Progenitor cell of endocrine pancreas (in vitro differentiated cells): ENCODE measurements around the gene PCA3. TPM values are rescaled to one million over a fixed set of nuclear protein-coding genes. Genes with fewer than 3 reads are reported as not detected.
A peak's percentile ranks its signal among the peaks of the same experiment; 100 is the strongest.

Experiments used
- DNase-seq: peaks from one replicate; pipeline ENCODE4 v3.0.0; 2021; ENCODE audit warnings: low spot score; ENCODE audit not compliant: unreplicated experiment
- H3K27ac Mint-ChIP-seq: 2 replicates; pipeline ENCODE4 v1.8.0; 2021; ENCODE audit warnings: mild to moderate bottlenecking, moderate library complexity, mixed read lengths
- H3K27me3 Mint-ChIP-seq: 2 replicates; pipeline ENCODE4 v1.8.0; 2021; ENCODE audit warnings: mixed read lengths
- H3K36me3 Mint-ChIP-seq: 2 replicates; pipeline ENCODE4 v1.8.0; 2022; ENCODE audit warnings: mixed read lengths; ENCODE audit not compliant: insufficient read depth
- H3K4me1 Mint-ChIP-seq: 2 replicates; pipeline ENCODE4 v1.8.0; 2021; ENCODE audit warnings: low read depth, mixed read lengths
- H3K4me3 Mint-ChIP-seq: 2 replicates; pipeline ENCODE4 v1.8.0; 2021; ENCODE audit warnings: low read depth, mild to moderate bottlenecking, moderate library complexity, mixed read lengths
- H3K9me3 Mint-ChIP-seq: 2 replicates; pipeline ENCODE4 v1.8.0; 2021; ENCODE audit warnings: low read depth, mixed read lengths
- CTCF ChIP-seq: fragments of 200-600 bp; sonication (generic); IDR thresholded peaks from one replicate; pipeline ENCODE4 v1.5.0; 2021; ENCODE audit warnings: antibody characterized with exemption, mild to moderate bottlenecking; ENCODE audit not compliant: unreplicated experiment
- total RNA-seq: library from RNA; stranded (reverse); gene quantifications from 2 replicates; pipeline ENCODE4 v1.2.1, GENCODE V29; 2021

PCA3 gene
- total RNA-seq, 1 donor from 2014 or later, result 0.22 TPM

GRCh38 chr9:76720245-76720644 lies 44.0 kb upstream of the PCA3 start:
- TF ChIP-seq CTCF, result no peak
- Mint-ChIP-seq H3K36me3 (no peaks in the 10 kb centered on the region), H3K4me3 (no peak overlapping the region)

GRCh38 chr9:76725011-76725546 lies 39.2 kb upstream of the PCA3 start:
- Mint-ChIP-seq H3K36me3 (no peaks in the 10 kb centered on the region), H3K27ac (no peak overlapping the region), H3K9me3 (no peaks in the 10 kb centered on the region), H3K4me3 (no peak overlapping the region), H3K27me3 (peaks cover 37% of the 10 kb centered on the region), H3K4me1 (peaks cover 17% of the 10 kb centered on the region)
- DNase-seq, result no peak
- no peak for TF ChIP-seq CTCF

More at GRCh38 chr9:76720245-76720644, 44.0 kb upstream of the PCA3 start:
- DNase-seq, result no peak
- H3K4me1 Mint-ChIP-seq, result peaks cover 25% of the 10 kb centered on the region
- H3K27me3 Mint-ChIP-seq, result peaks cover 22% of the 10 kb centered on the region
- no peaks in the 10 kb centered on the region for H3K9me3 Mint-ChIP-seq
- no peak overlapping the region for H3K27ac Mint-ChIP-seq

- DNase-seq, result no peak
- Mint-ChIP-seq H3K27me3 (peaks cover 37% of the 10 kb centered on the region), H3K4me1 (peaks cover 22% of the 10 kb centered on the region), H3K4me3 (no peak overlapping the region), H3K27ac (no peak overlapping the region), H3K9me3 (no peaks in the 10 kb centered on the region), H3K36me3 (no peaks in the 10 kb centered on the region)
- no peak for TF ChIP-seq CTCF
Measured at GRCh38 chr9:76725885-76726284, 38.4 kb upstream of the PCA3 start.

- no peak for DNase-seq
- peaks cover 22% of the 10 kb centered on the region for H3K4me1 Mint-ChIP-seq
- H3K4me3 Mint-ChIP-seq, result no peak overlapping the region
- no peaks in the 10 kb centered on the region for H3K36me3 Mint-ChIP-seq
- no peak overlapping the region for H3K27ac Mint-ChIP-seq
- H3K27me3 Mint-ChIP-seq, result peaks cover 45% of the 10 kb centered on the region
- H3K9me3 Mint-ChIP-seq, result no peaks in the 10 kb centered on the region
- TF ChIP-seq CTCF, result no peak
Measured at GRCh38 chr9:76729116-76729515, 35.1 kb upstream of the PCA3 start.

- H3K27me3 Mint-ChIP-seq, result peaks cover 46% of the 10 kb centered on the region
- H3K4me3 Mint-ChIP-seq, result no peak overlapping the region
- no peaks in the 10 kb centered on the region for H3K9me3 Mint-ChIP-seq
- H3K4me1 Mint-ChIP-seq, result peaks cover 20% of the 10 kb centered on the region
- H3K36me3 Mint-ChIP-seq, result no peaks in the 10 kb centered on the region
- H3K27ac Mint-ChIP-seq, result peak overlapping the region; percentile 2
- TF ChIP-seq CTCF, result no peak
- DNase-seq, result no peak
Measured at GRCh38 chr9:76729980-76730737, 34.1 kb upstream of the PCA3 start.
